GM12874 (cell line): ENCODE measurements around the gene FKBP7.

Experiments
- TF ChIP-seq, protein P1 (sequence below): IDR thresholded peaks from 2 replicates; pipeline ENCODE4 v1.5.1; 2011; ENCODE audit warnings: low read depth, mild to moderate bottlenecking, control low read depth, low read length, moderate library complexity; ENCODE audit not compliant: insufficient read depth

The FKBP7 gene

DNA sequence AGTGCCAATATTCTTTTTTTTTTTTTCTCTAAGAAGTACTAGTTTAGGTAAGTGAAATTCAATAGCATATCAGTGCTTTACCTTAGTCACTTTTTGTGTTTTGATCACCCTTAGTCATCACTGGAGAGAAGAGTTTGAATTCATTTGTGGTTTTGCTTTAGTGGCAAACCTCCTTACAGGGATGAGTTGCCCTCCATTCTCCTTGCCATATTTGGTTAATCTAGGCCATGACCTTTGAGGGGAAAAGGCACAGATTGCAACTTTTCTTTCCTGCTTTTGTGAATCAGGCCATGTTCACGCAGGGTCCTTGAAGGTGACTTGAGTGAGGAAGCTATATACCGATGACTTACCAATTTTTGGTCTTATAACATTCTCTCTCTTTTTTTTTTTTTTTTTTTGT lies 36.3 kb upstream of the FKBP7 start:
- TF ChIP-seq, protein P1, sequence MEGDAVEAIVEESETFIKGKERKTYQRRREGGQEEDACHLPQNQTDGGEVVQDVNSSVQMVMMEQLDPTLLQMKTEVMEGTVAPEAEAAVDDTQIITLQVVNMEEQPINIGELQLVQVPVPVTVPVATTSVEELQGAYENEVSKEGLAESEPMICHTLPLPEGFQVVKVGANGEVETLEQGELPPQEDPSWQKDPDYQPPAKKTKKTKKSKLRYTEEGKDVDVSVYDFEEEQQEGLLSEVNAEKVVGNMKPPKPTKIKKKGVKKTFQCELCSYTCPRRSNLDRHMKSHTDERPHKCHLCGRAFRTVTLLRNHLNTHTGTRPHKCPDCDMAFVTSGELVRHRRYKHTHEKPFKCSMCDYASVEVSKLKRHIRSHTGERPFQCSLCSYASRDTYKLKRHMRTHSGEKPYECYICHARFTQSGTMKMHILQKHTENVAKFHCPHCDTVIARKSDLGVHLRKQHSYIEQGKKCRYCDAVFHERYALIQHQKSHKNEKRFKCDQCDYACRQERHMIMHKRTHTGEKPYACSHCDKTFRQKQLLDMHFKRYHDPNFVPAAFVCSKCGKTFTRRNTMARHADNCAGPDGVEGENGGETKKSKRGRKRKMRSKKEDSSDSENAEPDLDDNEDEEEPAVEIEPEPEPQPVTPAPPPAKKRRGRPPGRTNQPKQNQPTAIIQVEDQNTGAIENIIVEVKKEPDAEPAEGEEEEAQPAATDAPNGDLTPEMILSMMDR = no peak

DNA sequence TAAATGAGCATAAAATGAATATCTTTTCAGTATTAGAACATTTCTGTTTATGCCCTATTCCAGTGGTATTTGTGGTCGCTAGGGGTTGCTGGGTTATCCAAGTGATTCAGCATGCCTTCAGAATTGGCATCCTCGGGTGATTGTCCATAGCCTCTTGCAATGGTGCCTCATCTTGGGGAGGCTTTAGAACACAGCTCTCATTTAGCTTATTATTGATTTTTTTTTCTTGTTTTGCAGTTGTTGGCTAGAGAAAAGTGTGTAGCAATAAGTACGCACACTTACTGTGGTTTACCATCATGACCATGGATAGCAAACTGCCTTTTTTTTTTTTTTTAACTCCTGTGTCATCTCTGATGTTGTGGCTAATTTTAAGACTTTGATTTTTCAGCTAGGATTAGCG lies 35.5 kb upstream of the FKBP7 start:
- TF ChIP-seq, protein P1 = no peak

DNA sequence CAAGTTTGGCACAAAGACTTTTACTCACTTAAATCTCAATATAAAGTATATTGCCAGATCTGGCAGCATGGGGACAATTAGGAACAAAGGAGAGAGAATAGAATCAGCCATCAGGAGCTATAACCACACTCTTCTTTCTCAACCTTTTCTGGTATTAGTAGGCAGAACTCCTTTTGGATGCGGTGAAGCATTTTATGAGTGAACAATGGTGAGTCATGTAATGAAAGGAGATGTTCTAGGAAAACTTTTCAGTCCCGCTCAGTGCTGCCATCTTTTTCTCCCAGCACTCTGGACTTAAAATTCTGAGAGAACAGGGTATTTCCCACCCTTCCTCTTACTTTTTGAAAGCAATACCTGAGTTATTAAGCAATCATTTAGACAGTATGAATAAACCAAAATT lies 34.1 kb upstream of the FKBP7 start:
- TF ChIP-seq, protein P1 = no peak

DNA sequence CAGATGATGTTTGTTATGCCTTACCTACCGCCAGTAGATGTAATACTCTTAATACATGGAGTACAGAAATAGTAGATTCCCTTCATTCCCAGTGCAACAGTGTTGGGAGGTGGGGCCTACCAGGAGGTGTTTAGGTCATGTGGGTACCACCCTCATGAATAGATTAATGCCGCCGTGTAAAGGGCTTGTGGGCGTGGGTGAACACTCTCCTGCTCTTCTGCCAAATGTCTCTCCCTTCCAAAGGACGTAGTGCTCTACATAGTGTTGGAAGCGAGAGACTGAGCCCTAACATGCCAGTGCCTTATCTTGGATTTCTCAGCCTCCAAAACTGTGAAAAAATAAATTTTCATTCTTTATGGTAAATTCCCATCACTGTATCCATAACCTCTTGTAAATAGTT lies 32.0 kb upstream of the FKBP7 start:
- TF ChIP-seq, protein P1 = no peak

DNA sequence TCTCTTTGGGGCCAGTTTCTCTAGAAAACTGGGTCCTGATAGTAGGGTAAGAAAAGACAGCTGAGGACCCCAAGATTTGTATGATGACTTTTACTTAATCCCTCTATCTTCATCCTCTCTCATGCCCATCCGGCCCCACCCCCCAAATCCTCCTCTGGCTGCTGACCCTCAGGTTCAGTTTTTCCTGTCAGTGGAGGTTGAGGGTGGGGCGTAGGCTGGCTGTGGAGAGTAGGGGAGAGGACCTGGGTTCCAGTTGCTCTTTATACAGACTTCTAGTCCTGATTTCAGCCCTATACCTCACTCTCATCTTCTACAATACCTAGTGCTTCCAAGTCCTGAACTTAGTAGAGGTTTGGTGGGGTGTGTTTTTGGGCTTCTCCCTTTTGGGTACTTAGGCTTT lies 30.2 kb upstream of the FKBP7 start:
- TF ChIP-seq, protein P1 = no peak

DNA sequence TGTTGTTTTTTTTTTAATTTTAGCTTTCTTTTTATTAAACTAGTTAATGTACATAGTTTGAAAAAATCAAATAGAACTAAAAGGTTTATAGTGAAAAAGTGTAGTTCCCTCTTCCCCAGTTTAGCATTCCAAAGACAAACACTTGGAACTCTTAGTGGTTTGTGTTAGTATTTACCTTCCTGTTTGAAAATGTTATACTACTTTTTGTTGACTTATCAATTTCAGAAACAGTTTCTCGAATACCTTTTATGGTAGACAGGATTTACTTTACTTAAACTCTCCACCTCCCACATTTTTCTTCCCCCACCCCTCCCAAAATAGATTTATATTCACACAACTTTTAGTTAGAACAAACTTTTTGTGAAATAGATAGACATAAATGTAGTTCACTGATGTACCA lies 28.5 kb upstream of the FKBP7 start:
- TF ChIP-seq, protein P1 = no peak

DNA sequence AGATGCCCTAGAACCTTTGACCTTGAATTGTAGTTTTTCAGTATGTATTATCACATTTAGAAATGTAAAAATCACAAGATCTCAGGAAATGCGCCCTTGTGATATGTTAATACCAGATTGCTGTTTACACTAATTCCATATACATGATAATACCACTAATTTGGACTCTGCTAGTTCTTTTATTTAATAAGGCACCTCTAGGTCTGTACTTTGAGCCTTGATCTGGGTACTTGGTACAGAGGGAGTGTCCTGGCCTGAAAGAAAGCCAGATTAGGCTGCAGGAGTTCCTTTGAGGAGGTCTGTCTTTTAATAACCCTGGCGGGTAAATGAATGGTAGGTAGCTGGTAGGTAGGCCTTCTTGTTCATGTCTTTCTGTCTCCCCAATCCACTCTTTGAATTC lies 28.1 kb upstream of the FKBP7 start:
- TF ChIP-seq, protein P1 = no peak

DNA sequence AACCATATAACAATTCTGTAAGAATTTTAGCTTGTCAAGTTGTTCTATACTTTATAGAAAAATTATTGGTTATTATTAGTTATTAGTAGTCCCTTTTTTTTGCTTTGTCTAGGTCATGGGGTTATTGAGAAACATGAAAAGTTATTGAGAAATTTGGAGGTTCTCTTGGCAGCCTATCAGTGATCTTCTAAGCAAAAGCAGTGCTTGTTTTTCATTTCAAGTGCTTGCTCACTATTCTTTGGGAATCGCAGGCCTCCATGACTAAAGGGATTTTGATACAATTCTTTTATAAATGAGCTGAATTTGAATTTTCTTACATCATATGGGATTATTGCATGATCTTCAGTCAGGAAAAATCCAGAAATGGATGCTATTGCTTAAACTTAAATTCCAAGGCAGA lies 27.7 kb upstream of the FKBP7 start:
- TF ChIP-seq, protein P1 = no peak
